Uterus (tissue), 2 donors: ENCODE results near the gene CIZ1.

Experiments used
- POLR2A ChIP-seq, 2 donors: fragments of 450-650 bp; IDR thresholded peaks; one replicate each; pipeline ENCODE4 v1.6.1; 2016; ENCODE audit warnings: antibody characterized with exemption in 2 of 2, mild to moderate bottlenecking in 1 of 2, moderate library complexity in 1 of 2
- TF ChIP-seq, protein P1 (sequence below), 4 experiments: fragments of 200-600 bp in 2 of 4; fragments of 450-650 bp in 2 of 4; sonication (generic) in 2 of 4; IDR thresholded peaks; one replicate each; pipeline ENCODE4 v1.5.1; 2016 to 2019; ENCODE audit warnings: antibody characterized with exemption in 4 of 4, mild to moderate bottlenecking in 2 of 4, moderate library complexity in 1 of 4

DNA sequence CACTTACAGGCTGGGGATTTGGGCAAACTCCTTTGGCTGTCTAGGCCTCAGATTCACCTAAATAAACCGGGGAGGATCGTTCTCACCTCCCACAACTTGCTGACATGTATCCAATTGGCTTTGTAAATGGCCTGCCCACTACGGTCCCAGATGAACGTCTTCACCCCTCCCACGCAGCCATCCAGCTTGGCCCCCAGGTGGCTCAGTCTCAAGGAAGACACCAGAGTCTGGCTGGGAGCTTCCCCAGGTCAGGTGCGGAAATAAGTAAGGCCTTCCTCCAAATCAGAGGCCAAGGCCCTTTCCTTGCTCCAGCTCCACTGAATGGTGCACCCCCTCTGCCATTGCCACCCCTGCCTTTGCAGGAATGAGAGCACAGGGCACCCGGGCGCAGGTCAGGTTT is 11.4 kb downstream of the CIZ1 start:
- TF ChIP-seq, protein P1, sequence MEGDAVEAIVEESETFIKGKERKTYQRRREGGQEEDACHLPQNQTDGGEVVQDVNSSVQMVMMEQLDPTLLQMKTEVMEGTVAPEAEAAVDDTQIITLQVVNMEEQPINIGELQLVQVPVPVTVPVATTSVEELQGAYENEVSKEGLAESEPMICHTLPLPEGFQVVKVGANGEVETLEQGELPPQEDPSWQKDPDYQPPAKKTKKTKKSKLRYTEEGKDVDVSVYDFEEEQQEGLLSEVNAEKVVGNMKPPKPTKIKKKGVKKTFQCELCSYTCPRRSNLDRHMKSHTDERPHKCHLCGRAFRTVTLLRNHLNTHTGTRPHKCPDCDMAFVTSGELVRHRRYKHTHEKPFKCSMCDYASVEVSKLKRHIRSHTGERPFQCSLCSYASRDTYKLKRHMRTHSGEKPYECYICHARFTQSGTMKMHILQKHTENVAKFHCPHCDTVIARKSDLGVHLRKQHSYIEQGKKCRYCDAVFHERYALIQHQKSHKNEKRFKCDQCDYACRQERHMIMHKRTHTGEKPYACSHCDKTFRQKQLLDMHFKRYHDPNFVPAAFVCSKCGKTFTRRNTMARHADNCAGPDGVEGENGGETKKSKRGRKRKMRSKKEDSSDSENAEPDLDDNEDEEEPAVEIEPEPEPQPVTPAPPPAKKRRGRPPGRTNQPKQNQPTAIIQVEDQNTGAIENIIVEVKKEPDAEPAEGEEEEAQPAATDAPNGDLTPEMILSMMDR (IDR thresholded peaks at IDR 0.05): no peak
- TF ChIP-seq POLR2A (IDR thresholded peaks at IDR 0.05): no peak
